ENCODE measurements around the gene LRRC63.

Gene LRRC63

DNA sequence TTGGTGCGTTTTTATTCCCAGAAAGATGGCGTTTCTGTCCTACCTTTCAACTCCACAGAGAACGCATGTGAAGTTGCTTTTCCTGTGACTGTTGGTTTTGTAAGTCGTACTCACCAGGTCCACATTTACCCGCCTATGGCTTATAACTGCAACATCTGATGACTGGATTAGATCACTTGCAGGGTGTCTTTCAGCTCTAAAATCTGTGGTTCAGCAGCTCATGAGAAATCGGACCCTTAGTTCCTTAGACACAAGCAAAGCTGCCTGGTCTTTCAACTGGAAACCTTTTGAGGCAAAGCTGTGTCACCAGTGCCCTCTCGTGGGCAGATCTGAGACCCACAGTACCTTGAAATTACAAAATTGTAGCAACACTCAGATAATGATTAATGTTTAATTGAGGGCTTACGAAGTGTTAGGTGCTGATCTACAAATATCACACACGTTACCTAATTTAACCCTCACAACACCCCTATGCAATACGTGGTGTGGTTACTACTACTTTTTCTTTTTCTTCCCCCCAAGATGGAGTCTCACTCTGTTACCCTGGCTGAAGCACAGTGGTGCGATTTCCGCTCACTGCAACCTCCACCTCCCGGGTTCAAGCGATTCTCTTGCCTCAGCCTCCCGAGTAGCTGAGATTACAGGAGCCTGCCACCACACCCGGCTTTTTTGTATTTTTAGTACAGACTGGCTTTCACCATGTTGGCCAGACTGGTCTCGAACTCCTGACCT lies 109.9 kb downstream of the LRRC63 start:
- H3K27me3 ChIP-seq (ENCODE audit: insufficient read depth, low read depth, severe bottlenecking) = no peaks in the 10 kb centered on the region
- no peaks in the 10 kb centered on the region for H3K36me3 ChIP-seq
- TF ChIP-seq, protein P1, sequence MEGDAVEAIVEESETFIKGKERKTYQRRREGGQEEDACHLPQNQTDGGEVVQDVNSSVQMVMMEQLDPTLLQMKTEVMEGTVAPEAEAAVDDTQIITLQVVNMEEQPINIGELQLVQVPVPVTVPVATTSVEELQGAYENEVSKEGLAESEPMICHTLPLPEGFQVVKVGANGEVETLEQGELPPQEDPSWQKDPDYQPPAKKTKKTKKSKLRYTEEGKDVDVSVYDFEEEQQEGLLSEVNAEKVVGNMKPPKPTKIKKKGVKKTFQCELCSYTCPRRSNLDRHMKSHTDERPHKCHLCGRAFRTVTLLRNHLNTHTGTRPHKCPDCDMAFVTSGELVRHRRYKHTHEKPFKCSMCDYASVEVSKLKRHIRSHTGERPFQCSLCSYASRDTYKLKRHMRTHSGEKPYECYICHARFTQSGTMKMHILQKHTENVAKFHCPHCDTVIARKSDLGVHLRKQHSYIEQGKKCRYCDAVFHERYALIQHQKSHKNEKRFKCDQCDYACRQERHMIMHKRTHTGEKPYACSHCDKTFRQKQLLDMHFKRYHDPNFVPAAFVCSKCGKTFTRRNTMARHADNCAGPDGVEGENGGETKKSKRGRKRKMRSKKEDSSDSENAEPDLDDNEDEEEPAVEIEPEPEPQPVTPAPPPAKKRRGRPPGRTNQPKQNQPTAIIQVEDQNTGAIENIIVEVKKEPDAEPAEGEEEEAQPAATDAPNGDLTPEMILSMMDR (IDR thresholded peaks at IDR 0.05; ENCODE audit: low read depth, low read length) = peak; percentile 76
- DNase-seq = peak; percentile 63
- H3K4me3 ChIP-seq (ENCODE audit: low read depth, low read length) = no peak overlapping the region
- H3K9me3 ChIP-seq (ENCODE audit: severe bottlenecking) = peaks cover 2% of the 10 kb centered on the region
- no peak overlapping the region for H3K27ac ChIP-seq

DNA sequence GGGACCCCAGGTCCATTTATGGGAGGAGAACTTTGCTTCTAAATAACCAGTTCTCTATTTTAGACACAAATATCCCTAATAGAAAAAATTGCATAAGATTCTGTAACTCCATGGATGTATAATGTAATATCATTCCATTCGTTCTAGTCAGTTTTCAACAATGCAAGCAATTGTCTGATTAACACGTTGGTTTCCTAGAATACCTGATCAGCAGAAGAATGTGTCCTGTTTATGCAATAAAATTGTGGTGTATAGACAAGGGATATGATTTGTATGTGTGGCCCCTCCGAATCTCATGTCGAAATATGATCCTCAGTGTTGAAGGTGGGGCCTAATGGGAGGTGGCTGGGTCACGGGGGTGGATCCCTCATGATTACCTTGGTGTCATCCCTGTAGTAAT lies 113.2 kb downstream of the LRRC63 start:
- Histone ChIP-seq H3K27ac (no peak overlapping the region), H3K9me3 (ENCODE audit: severe bottlenecking) (peaks cover 2% of the 10 kb centered on the region), H3K4me3 (ENCODE audit: low read depth, low read length) (no peak overlapping the region), H3K36me3 (no peaks in the 10 kb centered on the region), H3K27me3 (ENCODE audit: insufficient read depth, low read depth, severe bottlenecking) (no peaks in the 10 kb centered on the region)
- TF ChIP-seq, protein P1 (IDR thresholded peaks at IDR 0.05; ENCODE audit: low read depth, low read length) = no peak
- DNase-seq = no peak
